NT2/D1 (cell line): ENCODE data around the gene ELOA2.

Experiments used
- SUZ12 ChIP-seq: IDR thresholded peaks from 2 replicates; pipeline ENCODE4 v1.6.1; 2011; ENCODE audit not compliant: insufficient read length, insufficient read depth; ENCODE audit errors: extremely low read depth
- ZNF274 ChIP-seq: IDR thresholded peaks from 2 replicates; pipeline ENCODE4 v1.6.1; 2011; ENCODE audit warnings: mild to moderate bottlenecking, low read depth, low read length

GRCh38 chr18:47062471-47062870 lies 27.1 kb upstream of the ELOA2 start:
- TF ChIP-seq ZNF274 (no peak), SUZ12 (no peak)
